HEK293 (cell line): ENCODE measurements around the gene COQ7.

ENCODE experiments used
- CTCF ChIP-seq: fragments of 450-650 bp; formaldehyde crosslinking; IDR thresholded peaks from 2 replicates; pipeline ENCODE4 v1.5.1; 2016; ENCODE audit warnings: missing biosample characterization, missing genetic modification characterization
- WT1 ChIP-seq: fragments of 450-650 bp; formaldehyde crosslinking; IDR thresholded peaks from 2 replicates; pipeline ENCODE4 v1.5.1; 2016; ENCODE audit warnings: missing biosample characterization, missing genetic modification characterization
- ZNF449 ChIP-seq: fragments of 450-650 bp; formaldehyde crosslinking; IDR thresholded peaks from 2 replicates; pipeline ENCODE4 v1.5.1; 2017; ENCODE audit warnings: missing biosample characterization, mild to moderate bottlenecking, missing genetic modification characterization, moderate library complexity
- ZXDB ChIP-seq: fragments of 450-650 bp; formaldehyde crosslinking; IDR thresholded peaks from 2 replicates; pipeline ENCODE4 v1.5.1; 2016; ENCODE audit warnings: missing biosample characterization, missing genetic modification characterization
- TF ChIP-seq, protein P1 (sequence below): fragments of 450-650 bp; formaldehyde crosslinking; conservative IDR thresholded peaks from 2 replicates; pipeline ENCODE4 v1.5.1; 2016; ENCODE audit warnings: low read depth, missing biosample characterization, missing genetic modification characterization

DNA sequence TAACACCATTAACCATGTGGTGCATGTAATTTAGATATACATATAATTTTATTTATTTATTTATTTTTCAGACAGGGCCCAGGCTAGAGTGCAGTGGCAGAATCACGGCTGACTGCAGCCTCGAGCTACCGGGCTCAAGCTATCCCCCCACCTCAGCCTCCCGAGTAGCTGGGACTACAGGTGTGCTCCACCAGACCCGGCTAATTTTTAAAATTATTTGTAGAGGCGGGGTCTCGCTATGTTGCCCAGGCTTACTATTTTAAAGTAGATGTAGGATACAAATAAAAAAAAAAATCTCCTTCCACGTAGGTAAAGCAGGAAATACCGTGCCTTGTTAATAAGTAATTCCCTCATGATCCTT is 446 bp upstream of the COQ7 start:
- TF ChIP-seq ZXDB (tag by site-specific recombination) = no peak
- no peak for TF ChIP-seq CTCF (tag by site-specific recombination)
- TF ChIP-seq, protein P1, sequence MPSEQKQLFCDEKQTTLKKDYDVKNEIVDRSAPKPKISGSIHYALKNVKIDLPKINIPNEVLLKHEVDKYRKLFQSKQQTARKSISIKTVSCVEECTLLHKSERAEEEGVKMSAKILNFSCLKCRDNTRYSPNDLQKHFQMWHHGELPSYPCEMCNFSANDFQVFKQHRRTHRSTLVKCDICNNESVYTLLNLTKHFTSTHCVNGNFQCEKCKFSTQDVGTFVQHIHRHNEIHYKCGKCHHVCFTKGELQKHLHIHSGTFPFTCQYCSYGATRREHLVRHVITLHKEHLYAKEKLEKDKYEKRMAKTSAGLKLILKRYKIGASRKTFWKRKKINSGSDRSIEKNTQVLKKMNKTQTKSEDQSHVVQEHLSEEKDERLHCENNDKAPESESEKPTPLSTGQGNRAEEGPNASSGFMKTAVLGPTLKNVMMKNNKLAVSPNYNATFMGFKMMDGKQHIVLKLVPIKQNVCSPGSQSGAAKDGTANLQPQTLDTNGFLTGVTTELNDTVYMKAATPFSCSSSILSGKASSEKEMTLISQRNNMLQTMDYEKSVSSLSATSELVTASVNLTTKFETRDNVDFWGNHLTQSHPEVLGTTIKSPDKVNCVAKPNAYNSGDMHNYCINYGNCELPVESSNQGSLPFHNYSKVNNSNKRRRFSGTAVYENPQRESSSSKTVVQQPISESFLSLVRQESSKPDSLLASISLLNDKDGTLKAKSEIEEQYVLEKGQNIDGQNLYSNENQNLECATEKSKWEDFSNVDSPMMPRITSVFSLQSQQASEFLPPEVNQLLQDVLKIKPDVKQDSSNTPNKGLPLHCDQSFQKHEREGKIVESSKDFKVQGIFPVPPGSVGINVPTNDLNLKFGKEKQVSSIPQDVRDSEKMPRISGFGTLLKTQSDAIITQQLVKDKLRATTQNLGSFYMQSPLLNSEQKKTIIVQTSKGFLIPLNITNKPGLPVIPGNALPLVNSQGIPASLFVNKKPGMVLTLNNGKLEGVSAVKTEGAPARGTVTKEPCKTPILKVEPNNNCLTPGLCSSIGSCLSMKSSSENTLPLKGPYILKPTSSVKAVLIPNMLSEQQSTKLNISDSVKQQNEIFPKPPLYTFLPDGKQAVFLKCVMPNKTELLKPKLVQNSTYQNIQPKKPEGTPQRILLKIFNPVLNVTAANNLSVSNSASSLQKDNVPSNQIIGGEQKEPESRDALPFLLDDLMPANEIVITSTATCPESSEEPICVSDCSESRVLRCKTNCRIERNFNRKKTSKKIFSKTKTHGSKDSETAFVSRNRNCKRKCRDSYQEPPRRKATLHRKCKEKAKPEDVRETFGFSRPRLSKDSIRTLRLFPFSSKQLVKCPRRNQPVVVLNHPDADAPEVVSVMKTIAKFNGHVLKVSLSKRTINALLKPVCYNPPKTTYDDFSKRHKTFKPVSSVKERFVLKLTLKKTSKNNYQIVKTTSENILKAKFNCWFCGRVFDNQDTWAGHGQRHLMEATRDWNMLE (tag by site-specific recombination) = no peak
- no peak for TF ChIP-seq WT1 (tag by site-specific recombination)
- TF ChIP-seq ZNF449 (tag by site-specific recombination) = no peak
